Kidney epithelial cell (primary cell): Measurements from ENCODE around the gene EIF4G2. TPM values are rescaled to one million over a fixed set of nuclear protein-coding genes. Genes with fewer than 3 reads are reported as not detected.

ENCODE experiments used
- DNase-seq: peaks from one replicate; pipeline ENCODE4 v3.0.0-alpha.2; 2010; ENCODE audit warnings: low read depth
- H3K27me3 ChIP-seq: 2 replicates; pipeline ENCODE4 v1.6.0; 2011; ENCODE audit warnings: low read length; ENCODE audit not compliant: control insufficient read depth, insufficient read depth
- H3K36me3 ChIP-seq: 2 replicates; pipeline ENCODE4 v1.5.1; 2011; ENCODE audit warnings: low read length; ENCODE audit not compliant: control insufficient read depth, insufficient read depth
- H3K4me3 ChIP-seq: 2 replicates; pipeline ENCODE4 v1.5.1; 2011; ENCODE audit warnings: low read depth, mild to moderate bottlenecking, control low read depth, low read length
- total RNA-seq: library from RNA; depleted of rRNA; stranded (reverse); fragments of >200 nt; gene quantifications from 2 replicates; pipeline ENCODE4 v1.2.3, GENCODE V29; 2015
- TF ChIP-seq, protein P1 (sequence below): IDR thresholded peaks from 2 replicates; pipeline ENCODE4 v1.5.1; 2011; ENCODE audit warnings: mild to moderate bottlenecking, moderate library complexity, low read length, control low read depth, inconsistent platforms; ENCODE audit not compliant: insufficient read depth, poor library complexity, severe bottlenecking

The EIF4G2 gene
- total RNA-seq, 1 donor from 2014 or later = 813 TPM

DNA sequence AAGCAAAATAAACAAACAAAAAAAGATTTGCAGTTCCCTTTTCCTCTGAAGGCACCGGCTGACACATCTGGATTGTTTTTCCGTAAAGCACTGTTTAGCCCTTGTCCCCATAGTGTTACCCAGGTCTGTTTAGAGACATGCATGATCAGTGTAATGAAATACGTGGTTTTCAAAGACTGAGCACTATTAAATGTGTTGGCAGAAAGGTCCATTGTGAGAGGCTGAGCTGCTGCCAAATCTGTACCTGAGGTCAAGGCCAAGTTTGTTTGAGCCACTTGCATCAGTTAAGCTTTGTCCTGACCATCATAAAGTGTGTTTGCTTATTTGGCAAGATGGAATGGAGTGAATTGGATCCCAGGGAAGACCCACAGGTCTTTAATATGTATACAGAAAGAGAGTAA lies 31.3 kb downstream of the EIF4G2 start:
- H3K36me3 ChIP-seq = peaks cover 2% of the 10 kb centered on the region
- H3K27me3 ChIP-seq = no peaks in the 10 kb centered on the region
- no peak for DNase-seq
- TF ChIP-seq, protein P1, sequence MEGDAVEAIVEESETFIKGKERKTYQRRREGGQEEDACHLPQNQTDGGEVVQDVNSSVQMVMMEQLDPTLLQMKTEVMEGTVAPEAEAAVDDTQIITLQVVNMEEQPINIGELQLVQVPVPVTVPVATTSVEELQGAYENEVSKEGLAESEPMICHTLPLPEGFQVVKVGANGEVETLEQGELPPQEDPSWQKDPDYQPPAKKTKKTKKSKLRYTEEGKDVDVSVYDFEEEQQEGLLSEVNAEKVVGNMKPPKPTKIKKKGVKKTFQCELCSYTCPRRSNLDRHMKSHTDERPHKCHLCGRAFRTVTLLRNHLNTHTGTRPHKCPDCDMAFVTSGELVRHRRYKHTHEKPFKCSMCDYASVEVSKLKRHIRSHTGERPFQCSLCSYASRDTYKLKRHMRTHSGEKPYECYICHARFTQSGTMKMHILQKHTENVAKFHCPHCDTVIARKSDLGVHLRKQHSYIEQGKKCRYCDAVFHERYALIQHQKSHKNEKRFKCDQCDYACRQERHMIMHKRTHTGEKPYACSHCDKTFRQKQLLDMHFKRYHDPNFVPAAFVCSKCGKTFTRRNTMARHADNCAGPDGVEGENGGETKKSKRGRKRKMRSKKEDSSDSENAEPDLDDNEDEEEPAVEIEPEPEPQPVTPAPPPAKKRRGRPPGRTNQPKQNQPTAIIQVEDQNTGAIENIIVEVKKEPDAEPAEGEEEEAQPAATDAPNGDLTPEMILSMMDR = no peak
- H3K4me3 ChIP-seq = no peak overlapping the region

DNA sequence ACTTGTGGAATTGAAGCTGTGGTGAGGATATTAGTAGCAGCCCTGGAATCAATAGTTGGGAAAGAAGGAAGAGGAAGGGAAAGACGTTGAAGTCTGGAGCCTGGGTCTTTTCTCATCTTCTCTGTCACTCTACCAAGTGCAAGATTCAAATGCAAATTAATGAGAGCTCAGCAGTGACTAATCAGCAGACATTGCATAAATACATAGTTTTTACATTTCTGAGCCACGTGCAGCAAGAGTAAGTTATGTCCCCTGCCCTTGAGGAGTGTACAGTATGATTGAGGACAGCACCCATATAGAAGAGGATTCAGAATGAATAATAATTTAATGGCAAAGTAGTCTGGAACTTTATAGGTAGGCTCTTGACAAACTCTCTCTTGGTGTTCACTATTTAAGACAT lies 33.9 kb downstream of the EIF4G2 start:
- no peaks in the 10 kb centered on the region for H3K27me3 ChIP-seq
- no peak for DNase-seq
- H3K4me3 ChIP-seq = no peak overlapping the region
- TF ChIP-seq, protein P1 = no peak
- H3K36me3 ChIP-seq = peaks cover 2% of the 10 kb centered on the region

DNA sequence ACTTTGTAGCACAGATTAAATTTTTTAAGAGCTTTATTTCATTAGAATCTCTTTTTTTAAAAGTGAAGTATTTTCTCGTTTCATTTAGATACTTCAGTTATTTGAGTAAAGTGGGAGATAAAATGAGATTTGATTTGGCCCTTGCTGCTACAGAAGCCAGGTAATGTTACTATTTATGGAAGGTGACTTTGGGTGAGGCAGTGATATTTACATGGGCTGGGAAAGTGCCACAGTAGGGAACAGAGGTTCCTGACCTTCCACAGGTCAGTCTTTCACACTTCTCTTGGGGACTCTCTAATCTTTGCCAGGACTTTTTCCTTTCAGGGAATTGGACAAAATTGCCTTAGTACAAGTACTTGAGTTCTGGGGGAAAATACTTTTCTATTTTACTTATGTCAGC lies 37.3 kb downstream of the EIF4G2 start:
- Histone ChIP-seq H3K36me3 (peaks cover 2% of the 10 kb centered on the region), H3K4me3 (no peak overlapping the region), H3K27me3 (no peaks in the 10 kb centered on the region)
- TF ChIP-seq, protein P1 = no peak
- DNase-seq = no peak

DNA sequence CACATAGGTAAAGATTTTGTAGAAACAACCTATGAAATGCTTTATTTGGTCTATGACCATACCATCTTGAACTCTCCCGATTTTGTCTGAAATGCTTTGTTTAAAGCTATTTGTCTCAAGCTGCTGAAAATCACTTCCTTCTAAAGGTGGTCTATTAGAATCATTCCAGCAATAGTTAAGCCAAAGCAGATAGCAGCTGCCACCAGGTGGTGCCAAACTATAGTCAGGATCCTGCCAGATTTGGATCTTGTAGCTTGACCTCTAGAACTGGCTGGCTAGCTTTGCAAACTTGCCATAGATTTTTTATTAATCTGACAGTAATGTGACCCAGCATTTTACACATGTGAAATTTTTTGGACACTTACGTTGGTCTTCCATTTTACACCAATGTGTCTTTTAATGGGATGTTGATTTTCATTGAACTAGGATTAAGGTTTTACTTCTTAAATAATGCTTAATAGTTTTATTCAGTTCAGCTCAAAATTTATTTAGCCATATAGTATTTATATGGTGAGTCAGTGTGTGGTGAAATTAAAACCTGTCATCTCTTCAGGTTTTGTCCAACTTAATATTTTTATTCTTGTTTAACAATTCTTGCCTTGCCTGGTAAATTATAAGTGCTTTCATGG lies 38.0 kb downstream of the EIF4G2 start:
- Histone ChIP-seq H3K27me3 (no peaks in the 10 kb centered on the region), H3K36me3 (peaks cover 2% of the 10 kb centered on the region), H3K4me3 (no peak overlapping the region)
- peak; percentile 16 for DNase-seq
- TF ChIP-seq, protein P1 = peak; percentile 88

DNA sequence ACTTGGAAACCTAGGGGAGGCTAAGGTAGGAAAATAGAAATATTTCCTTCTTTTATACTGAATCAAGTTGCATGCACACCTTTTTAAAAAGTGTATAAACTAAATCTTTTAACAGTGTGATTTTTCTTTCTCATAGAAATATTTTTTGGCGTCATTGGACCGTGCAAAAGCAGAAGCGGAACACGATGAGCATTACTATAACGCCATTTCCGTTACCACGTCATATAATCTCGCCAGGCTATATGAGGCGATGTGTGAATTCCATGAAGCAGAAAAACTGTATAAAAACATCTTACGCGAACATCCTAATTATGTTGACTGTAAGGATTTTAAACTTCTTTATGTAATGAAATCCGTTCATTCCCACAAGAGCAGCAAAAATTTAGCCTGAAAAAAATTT lies 44.3 kb downstream of the EIF4G2 start:
- H3K36me3 ChIP-seq = no peaks in the 10 kb centered on the region
- TF ChIP-seq, protein P1 = no peak
- no peak for DNase-seq

DNA sequence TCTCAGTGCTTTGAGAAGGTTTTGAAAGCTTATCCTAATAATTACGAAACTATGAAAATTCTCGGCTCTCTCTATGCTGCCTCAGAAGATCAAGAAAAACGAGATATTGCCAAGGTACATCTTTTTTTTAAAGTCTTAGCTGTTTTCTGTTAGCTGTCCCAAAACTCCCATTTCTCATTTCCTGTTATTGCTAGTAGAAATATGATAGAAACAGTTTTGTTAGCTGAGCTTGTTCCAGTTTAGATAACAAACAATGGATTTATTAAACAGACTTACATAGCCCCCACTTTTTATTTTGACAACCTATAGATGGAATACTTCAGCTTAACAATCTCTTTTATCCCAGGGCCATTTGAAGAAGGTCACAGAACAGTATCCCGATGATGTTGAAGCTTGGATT lies 45.0 kb downstream of the EIF4G2 start:
- TF ChIP-seq, protein P1 = no peak
- H3K4me3 ChIP-seq = no peak overlapping the region
- H3K36me3 ChIP-seq = no peaks in the 10 kb centered on the region
- H3K27me3 ChIP-seq = no peaks in the 10 kb centered on the region
- DNase-seq = no peak

More for the DNA sequence above, 44.3 kb downstream of the EIF4G2 start:
- H3K27me3 ChIP-seq = no peaks in the 10 kb centered on the region
- no peak overlapping the region for H3K4me3 ChIP-seq
